Measurements from ENCODE around the gene ALK. TPM values are rescaled to one million over a fixed set of nuclear protein-coding genes. Genes with fewer than 3 reads are reported as not detected.

ALK gene
- total and polyA plus RNA-seq, 7 donors, result 0.31 to 2.9 (median 1.2) TPM; not detected in 1

DNA sequence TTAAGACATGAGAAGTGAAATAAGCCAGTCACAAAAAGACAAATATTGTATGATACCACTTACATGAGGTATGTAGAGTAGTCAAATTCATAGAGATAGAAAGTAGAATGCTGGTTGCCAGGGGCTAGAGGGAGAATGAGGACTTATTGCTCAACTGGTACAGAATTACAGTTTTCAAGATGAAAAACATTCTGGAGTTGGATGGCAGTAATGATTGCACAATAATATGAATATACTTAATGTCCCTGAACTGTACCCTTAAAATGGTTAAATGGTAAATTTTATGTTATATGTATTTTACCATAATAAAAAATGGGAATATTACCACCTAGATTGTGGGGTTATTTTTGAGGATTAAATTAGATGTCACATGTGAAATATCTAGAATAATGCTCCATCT, 465.0 kb downstream of the ALK start:
- no peak for TF ChIP-seq POLR2A (IDR thresholded peaks at IDR 0.05)
- no peak overlapping the region for H3K27ac ChIP-seq
- intact Hi-C loops (cut with DNase I), result no loop called here
- H3K4me1 ChIP-seq, result no peaks in the 10 kb centered on the region
- no peaks in the 10 kb centered on the region for H3K9me3 ChIP-seq
- no peaks in the 10 kb centered on the region for H3K27me3 ChIP-seq
- no peaks in the 10 kb centered on the region for H3K36me3 ChIP-seq
- DNase-seq, result no peak
- no peak overlapping the region for H3K4me3 ChIP-seq

DNA sequence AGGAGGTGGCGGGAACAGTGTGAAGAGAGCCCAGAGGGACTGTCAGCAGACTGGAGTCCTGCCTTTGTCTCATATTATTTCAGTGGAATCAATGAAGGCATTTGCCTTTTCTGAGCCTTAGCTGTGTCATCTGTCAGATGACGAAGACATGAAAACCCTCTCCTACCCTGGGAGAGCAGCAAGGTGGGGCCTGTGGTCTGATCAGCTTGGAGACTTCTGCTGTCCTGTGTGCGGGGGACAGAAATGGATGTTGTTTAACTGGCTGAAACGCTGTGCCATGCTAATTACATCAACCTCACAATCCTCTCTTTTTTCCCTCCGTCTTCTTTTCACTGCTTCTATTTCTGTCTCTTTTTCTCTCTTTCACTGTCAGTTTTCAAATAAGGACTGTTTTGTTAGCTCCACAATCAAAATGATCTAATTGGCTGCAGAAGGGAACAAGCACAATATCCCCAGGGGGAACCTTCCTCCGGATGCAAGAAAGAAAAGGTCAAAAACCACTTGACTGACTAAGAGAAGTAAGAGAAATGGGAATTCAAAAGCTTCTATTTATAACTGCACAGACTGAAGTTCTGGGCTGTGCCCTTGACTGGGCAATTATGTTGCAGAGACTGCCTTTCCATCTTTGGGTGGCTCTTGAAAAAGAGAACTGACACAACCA, 466.1 kb downstream of the ALK start:
- DNase-seq, result no peak
- no peak for TF ChIP-seq POLR2A (IDR thresholded peaks at IDR 0.05)
- no peak for TF ChIP-seq EP300 (IDR thresholded peaks at IDR 0.05)
- TF ChIP-seq, protein P1, sequence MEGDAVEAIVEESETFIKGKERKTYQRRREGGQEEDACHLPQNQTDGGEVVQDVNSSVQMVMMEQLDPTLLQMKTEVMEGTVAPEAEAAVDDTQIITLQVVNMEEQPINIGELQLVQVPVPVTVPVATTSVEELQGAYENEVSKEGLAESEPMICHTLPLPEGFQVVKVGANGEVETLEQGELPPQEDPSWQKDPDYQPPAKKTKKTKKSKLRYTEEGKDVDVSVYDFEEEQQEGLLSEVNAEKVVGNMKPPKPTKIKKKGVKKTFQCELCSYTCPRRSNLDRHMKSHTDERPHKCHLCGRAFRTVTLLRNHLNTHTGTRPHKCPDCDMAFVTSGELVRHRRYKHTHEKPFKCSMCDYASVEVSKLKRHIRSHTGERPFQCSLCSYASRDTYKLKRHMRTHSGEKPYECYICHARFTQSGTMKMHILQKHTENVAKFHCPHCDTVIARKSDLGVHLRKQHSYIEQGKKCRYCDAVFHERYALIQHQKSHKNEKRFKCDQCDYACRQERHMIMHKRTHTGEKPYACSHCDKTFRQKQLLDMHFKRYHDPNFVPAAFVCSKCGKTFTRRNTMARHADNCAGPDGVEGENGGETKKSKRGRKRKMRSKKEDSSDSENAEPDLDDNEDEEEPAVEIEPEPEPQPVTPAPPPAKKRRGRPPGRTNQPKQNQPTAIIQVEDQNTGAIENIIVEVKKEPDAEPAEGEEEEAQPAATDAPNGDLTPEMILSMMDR (IDR thresholded peaks at IDR 0.05), result no peak
- Histone ChIP-seq H3K27me3 (no peaks in the 10 kb centered on the region), H3K27ac (no peak overlapping the region), H3K36me3 (no peaks in the 10 kb centered on the region), H3K9me3 (no peaks in the 10 kb centered on the region), H3K4me1 (no peaks in the 10 kb centered on the region), H3K4me3 (no peak overlapping the region)
- intact Hi-C loops (cut with DNase I), result no loop called here
- WGBS, 2 donors, result 59 to 82% methylated on average over 6 of the region's 6 CpGs

DNA sequence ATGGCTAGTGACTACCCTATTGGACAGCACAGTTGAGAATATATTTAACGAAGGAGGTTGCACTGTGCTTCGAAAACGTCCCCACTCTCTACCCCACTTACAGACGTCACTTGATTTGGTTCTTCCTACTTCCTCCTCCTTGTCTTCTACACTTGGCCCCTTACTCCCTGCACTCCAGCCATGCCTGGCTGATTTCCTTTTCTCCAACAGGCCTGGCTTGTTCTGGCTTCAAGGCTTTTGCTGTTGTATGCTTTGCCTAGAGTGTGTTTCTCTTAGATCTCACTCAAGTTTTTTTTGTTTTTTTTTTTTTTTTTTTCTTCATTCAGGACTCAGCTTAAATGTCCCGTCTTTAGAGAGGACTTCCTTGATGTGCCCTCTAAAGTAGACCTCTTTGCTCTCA, 469.4 kb downstream of the ALK start:
- DNase-seq, result no peak
- no peaks in the 10 kb centered on the region for H3K4me1 ChIP-seq
- H3K36me3 ChIP-seq, result no peaks in the 10 kb centered on the region
- H3K27ac ChIP-seq, result no peak overlapping the region
- TF ChIP-seq POLR2A (IDR thresholded peaks at IDR 0.05), result no peak
- no peak for TF ChIP-seq EP300 (IDR thresholded peaks at IDR 0.05)
- TF ChIP-seq POLR2AphosphoS5 (IDR thresholded peaks at IDR 0.05), result no peak
- TF ChIP-seq, protein P1 (IDR thresholded peaks at IDR 0.05), result no peak
- H3K9me3 ChIP-seq, result no peaks in the 10 kb centered on the region
- no peak overlapping the region for H3K4me3 ChIP-seq
- 77 to 86% methylated on average over 5 of the region's 5 CpGs for WGBS, 2 donors
- intact Hi-C loops (cut with DNase I), result no loop called here
- no peaks in the 10 kb centered on the region for H3K27me3 ChIP-seq

DNA sequence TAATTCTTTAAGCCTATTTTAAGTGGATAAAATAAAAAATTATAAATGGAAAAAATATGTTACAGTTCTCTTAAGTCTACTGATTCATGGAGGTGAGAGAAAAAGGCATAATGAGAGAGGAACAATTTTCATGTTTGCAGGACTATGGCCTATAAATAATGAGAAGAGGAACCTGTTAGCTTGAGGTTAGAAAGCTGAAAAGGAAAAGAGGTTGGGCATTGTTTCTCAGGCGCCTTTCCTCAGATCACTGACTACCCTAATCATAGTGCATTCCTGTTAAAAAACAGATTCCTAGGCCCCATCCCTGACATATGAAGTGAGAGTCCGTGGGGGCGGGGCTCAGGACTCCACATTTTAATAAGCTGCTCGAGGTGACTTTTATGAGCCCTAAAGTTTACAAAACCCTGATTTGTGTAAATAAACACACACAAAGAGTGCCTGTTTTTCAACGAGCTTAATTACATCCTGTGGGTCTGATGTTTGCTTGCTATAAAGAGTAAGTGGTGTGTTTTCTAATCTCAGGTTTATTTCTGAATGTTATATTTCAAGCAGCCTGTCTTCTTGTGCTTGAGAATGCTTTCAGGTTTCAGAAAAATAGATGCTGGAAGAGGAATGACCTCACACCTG, 470.7 kb downstream of the ALK start:
- Histone ChIP-seq H3K27ac (no peak overlapping the region), H3K9me3 (no peaks in the 10 kb centered on the region), H3K36me3 (no peaks in the 10 kb centered on the region), H3K4me1 (no peaks in the 10 kb centered on the region), H3K27me3 (no peaks in the 10 kb centered on the region), H3K4me3 (no peak overlapping the region)
- no peak for DNase-seq
- TF ChIP-seq, protein P1 (IDR thresholded peaks at IDR 0.05), result no peak
- TF ChIP-seq EP300 (IDR thresholded peaks at IDR 0.05) (no peak), POLR2AphosphoS5 (IDR thresholded peaks at IDR 0.05) (no peak), POLR2A (IDR thresholded peaks at IDR 0.05) (no peak)
- intact Hi-C loops (cut with DNase I), result no loop called here
- WGBS, 2 donors, result 4 to 15% methylated on average over 5 of the region's 5 CpGs

DNA sequence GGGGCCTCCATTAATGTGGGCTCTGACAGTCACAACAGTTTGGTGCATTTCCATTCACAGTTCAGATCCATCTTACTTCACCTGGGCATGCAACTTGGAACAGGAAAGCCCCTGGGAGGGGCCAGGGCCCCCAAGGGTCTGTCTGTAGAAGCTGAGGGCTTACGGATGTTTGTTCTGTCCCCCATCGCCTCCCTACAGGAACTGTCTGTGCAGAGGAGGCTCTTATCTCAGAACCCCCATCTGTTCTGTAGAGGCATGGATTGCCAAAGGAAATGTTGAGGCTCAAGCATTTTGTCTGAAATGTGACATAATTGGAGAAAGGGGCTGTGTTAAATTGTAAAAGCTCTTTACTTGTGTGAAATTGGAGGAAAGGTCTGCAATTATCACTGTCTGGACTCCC, 471.9 kb downstream of the ALK start:
- Histone ChIP-seq H3K27me3 (no peaks in the 10 kb centered on the region), H3K4me1 (no peaks in the 10 kb centered on the region), H3K9me3 (no peaks in the 10 kb centered on the region), H3K4me3 (no peak overlapping the region), H3K36me3 (no peaks in the 10 kb centered on the region), H3K27ac (no peak overlapping the region)
- TF ChIP-seq EP300 (IDR thresholded peaks at IDR 0.05), result no peak
- no peak for TF ChIP-seq POLR2A (IDR thresholded peaks at IDR 0.05)
- no peak for TF ChIP-seq POLR2AphosphoS5 (IDR thresholded peaks at IDR 0.05)
- TF ChIP-seq, protein P1 (IDR thresholded peaks at IDR 0.05), result no peak
- intact Hi-C loops (cut with DNase I), result no loop called here
- DNase-seq, result no peak
- 76 to 92% methylated on average over 2 of the region's 2 CpGs for WGBS, 2 donors

Measured in sigmoid colon (tissue), 7 donors.